Kidney glomerular epithelial cell (primary cell): Measurements from ENCODE around the gene DPF3.

Source experiments
- DNase-seq: peaks from one replicate; lab custom pipeline; 2025; lab: John Stamatoyannopoulos, UW

The DPF3 gene

DNA sequence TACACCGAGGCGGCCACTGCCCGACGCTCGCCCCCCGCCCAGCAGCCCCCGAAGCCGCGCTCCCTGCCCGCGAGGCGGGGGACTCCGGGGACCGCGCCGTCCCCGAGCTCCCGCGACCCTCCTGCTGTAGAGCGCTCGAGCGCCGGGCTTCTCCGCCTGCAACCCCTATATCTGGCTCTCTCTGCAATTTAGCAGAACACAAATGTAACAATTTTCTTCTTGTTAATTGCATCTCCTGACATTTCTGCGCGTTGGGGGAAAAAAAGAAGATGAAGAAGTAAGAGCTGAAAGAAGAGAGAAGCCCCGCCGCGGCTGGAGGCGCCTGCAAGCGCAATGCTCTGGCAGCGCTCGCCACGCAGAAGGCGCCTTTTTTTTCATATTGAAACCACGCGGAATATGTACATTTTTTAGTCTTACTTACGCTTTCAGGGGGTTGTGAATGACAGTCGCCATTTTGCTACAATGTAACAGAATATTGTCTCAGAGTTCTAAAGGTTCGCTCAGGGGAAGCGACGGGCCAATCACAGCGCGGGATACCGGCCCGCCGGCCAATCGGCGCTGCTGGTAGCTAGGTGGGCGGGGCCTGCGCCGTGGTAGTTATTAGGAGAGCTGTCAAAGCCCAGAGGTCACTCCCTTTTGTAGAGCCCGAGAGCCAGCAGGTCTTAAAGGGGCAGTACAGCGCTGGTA, at the start of gene DPF3:
Gene DPF3 (minus strand): TSS at position 466 of the 687 bp plus-strand sequence. CDS start 13 bp downstream, at position 453.
- peak; percentile 94 for DNase-seq

DNA sequence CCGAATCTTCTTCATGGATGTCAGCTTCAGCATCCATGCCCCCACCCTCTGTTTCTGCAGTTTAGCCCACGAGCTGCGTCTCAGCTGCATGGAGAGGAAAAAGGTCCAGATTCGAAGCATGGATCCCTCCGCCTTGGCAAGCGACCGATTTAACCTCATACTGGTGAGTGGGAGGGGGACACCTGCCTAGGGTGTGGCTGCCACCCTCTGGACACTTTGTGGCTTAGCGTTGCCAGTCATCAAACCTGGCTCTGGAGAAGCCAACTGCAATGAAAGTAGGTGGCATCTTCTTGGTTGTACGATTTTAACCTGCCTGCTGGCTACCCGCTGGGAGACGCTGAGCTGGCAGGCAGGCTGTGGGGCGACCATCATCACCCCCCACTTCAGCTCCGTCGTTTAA, 49.0 kb upstream of the DPF3 start:
- DNase-seq = no peak

DNA sequence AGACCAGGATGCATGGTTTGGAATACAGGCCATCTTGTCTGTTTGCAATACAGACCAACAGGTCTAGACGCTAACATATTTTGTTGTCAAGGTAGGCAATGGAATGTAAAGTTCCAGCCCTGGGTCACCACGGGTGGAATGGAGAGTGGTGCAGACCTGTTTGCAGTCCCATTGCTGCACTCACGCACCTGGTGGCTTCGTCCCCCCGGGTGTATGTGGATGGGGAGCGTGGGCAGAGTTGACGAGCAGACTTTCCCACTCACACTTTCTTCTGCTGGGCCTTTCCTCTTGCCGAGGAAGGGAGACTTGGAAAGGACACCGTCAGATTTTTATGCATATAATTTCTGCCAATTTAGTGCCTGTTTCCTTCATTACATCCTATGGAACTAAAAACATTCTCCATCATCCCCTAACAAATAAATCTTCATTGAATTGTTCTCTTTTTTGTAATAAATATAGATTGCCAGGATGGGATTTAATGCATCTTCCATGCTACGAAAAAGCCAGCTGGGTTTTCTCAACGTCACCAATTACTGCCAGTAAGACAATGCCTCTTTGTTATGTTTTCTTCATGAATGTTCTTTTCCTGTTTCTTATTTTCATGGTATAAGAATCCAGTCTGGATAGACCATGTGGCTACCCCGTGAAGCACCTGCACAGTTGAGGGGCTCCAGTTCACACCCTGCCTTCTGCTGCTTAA, 47.5 kb upstream of the DPF3 start:
- DNase-seq = no peak

DNA sequence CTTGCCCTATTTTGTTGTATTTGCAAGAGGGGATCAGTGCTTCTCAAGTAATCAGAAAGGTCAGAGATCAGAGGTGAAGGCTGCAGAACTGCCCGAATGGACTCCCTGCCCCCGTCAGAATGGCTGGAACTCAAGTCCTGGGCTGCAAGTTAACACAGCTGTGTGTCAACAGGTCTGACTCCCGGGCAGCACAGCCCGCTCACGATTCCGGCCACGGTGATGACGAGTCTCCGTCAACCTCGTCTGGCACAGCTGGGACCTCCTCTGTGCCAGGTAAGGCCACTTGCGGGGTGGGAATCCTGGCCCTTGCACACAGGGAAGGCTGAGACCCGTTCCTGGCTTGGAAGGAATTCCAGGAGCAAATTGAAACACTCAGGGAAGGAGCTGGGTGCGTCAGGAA, 45.7 kb upstream of the DPF3 start:
- no peak for DNase-seq

DNA sequence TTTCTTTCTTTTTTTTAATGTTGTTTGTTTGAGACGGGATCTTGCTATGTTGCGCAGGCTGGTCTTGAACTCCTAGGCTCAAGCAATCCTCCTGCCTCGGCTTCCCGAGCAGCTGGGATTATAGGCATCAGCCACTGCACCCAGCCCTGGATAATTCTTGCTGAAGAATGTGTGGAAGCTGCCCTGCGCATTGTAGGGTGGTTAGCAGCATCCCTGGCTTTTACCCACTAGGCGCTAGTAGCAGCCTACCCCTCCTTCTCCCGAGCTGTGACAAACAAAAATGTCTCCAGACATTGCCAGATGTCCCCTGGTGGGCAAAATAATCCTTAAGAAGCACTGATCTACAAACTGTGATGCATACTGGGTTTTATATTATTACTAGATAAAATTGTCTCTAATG, 39.0 kb upstream of the DPF3 start:
- no peak for DNase-seq

DNA sequence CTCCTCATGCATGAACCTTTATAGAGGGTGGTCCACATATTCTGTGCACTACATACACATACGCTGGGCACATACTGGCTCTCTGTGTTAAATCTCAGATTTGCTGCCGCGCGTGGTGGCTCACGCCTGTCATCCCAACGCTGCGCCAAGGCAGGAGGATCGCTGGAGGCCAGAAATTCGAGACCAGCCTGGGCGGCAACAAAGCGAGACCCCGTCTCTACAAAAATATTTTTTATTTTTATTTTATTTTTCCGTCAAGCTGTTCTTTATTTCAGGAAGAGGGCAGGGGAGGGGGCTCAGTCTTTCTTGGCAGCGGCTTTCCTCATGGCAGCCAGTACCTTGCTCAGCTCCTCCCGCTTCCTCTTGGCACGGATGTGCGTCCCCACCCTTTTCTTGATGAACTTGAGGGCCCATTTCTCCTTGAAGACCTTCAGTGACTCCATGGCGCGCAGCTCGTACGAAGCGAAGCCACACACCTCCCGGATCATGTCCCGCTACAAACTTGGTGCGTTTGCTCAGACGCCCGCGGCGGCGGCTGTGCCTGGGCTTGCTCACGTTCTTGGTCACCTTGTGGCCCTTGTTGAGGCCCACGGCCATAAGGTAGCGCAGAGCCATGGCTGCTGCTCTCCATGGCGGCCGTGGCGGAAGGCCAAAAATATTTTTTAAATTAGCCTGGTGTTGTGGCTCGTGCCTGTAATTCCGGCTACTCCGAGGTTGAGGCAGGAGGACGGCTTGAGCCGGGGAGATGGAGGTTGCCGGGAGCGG, 35.6 kb upstream of the DPF3 start:
- no peak for DNase-seq

DNA sequence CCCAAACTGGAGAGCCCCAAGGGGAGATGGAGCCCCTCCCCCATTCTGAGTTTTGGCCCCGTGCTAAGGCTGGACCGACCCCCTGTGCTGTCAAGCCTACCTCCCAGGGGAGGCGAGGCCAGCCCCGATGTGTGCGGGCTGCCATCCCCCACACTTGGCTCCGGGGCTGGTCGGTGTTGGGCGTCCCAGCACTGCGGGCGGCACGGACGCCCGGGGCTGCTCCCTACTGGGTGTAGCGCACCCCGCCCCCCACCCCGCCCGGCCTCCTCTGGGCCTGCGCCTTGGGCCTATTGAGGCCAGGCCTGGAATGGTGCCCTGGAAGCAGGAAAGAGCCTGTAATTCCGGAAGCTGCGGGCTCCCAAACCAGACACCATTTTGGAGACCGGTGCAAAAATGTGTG, 35.0 kb upstream of the DPF3 start:
- no peak for DNase-seq

DNA sequence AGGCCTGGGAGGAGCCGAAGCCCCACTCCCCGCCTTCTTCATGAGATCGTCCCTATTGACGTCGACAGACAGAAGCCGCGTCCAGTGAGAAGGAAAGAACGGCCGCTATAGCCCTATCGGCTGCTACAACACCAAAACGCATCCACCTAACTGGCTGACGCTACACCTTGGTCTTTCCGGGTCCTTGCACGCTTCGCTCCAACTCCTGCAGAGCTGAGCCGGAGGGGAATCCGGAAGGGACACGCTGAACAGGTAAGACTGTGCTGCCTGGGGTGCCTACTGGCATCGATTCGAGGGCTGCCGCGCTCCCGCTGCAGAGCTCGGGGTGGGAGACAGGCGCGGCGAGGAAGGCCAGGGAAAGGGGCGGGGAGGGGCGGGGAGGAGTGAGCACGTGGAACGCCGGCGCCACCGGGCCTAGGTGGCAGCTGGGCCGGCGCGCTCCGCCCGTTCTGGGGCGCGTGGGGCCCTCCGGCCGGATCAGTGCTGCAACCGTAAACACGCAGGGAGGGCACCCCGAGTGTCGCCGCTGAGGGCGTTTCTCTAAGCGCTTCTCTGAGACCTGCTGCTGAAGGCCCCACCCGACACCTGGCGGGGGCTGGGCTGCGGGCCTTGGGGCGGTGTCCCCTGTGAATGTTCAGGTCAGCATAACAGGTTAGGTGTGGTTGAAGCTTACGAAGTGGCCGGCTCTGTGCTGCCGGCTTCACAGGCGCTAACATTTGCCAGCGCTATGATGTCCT, 32.6 kb upstream of the DPF3 start, which contains the start of gene DCAF4:
Gene DCAF4 (plus strand): TSS at position 173 of the 737 bp plus-strand sequence. CDS start 11,515 bp downstream, outside the sequence.
- peak; percentile 98 for DNase-seq

DNA sequence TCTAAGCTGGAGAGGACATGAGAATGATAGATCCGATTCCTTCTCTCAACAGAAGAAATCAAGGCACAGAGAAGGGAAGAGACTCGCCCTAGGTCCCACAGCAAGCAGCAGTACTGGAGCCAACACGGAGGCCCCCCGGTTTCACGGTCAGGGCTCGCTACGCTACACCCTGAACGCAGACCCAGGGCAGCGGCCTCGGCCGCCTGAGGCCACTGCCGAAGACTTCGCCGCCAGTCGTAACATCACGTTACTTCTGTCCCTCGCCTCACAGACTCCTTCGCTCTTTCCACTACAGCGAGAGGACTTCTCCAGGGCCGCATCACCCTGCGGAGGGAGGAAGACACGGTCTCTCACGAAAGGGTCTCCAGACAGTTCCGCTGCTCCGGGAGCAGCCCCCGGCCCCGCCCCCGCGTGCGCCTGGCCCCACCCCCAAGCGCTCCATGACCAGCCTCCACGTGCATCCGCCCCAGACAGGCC, 32.0 kb upstream of the DPF3 start:
- DNase-seq = no peak

DNA sequence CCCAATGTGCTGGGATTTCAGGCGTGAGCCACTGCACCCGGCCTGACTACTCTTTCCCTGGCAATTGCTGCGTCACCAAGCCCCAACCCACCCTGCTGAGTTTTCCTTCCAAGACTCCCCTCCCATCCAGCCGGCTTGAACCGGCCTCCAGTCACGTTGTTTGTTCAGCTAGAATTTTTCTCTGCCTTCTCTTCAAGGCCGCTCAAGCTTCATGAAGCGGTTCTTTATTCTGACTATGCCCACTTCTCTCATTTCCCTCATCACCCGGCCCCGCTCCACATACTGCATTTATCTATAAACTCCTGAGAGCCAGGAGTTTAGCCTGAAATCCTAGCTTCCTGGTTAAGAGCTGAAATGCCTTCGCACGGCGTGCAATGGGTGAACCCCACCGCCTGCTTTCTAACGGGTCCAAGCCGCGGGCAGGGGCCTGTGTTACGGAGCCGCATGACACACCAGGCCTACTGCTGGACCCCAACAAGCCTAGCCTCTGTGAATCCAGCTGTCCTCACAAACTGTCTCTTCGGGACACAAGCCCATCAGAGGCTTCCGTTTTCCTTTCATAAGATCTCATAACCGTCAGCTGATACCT, 31.4 kb upstream of the DPF3 start:
- no peak for DNase-seq

DNA sequence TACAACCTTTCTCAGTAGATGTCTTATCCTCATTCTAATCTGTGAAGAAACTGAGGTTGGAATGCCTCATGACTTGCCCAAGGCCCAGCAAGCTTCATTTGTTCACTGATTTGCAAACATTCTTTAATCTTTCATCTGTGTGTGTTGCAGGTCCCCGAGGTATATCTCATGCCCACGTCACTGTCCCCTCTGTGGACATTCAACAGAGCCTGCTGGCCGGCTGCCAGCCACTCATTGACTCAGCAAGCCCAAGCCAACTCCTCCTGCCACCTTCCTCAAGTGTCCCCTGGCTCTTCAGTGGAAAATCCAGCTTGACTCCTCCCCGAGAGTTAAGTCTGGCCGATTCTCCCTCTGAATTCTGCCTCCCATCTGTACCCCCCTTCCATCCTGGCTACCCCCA, 30.4 kb upstream of the DPF3 start:
- no peak for DNase-seq

DNA sequence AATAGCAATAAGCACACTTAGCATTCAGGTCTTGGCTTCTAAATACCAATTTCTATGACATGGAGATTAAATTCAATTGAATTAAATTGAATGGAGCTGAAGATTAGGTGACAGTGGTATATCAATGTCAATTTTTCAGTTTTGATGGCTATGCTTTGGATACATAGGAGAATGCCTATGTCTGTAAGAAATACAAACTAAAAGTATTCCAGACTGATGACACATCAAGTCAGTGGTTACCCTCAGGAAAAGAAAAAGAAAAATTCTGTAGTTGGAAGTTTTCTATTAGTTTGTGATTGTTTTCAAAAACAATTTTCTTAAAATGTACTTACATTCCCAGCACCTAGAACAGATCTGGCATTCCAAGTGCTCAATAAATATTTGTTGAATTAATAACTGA, 27.5 kb upstream of the DPF3 start:
- DNase-seq = no peak

DNA sequence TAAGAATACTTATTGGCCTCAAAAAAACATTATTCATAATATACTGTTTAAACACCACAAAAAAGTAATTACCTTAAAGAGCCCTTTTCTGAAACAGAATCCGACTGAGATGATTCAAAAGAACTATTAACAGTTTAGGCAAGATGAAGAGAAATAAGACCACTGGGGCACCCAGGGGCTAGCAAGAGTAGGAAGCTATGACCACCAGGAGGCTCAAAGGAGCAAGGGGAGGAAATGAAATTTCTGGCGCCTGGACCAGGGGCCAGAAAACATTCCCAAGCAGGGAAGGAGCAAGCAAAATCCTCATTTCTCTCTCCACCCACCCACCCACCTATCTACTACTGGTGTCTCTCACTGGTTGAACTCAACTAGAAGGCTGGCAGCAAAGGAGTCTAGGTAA, 26.1 kb upstream of the DPF3 start:
- DNase-seq = no peak

DNA sequence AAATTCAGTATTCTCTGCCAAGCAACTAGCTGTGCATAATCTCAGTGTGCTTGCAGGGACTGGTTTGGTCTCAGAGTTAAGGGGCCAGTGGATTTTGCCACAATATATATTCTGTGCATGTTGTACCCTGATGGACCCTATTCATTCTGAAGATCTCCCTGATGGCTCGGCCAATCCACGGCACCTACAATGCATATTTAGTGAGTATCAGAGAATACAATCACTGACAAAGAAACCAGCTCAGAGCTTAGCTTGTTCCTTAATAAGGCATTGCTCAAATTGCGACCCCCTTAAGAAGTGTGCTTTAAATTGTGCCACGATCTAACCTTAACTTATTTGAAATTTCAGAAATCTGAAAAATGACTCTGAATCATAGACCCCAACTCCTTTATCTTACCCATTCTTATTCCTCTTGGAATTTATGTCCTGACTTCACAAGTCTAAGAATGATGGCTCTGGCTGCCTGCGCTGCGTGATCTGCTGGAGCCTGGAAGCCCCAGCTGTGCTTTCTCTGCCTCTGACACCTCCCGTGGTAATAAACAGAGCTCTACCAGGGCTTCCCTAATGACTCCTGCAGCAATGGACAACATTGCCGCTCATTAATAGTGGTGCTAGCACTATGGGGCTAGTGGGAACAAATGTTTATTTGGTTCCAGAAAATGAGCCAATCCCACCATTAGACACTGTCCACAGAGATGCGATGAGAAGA, 23.3 kb upstream of the DPF3 start:
- no peak for DNase-seq

DNA sequence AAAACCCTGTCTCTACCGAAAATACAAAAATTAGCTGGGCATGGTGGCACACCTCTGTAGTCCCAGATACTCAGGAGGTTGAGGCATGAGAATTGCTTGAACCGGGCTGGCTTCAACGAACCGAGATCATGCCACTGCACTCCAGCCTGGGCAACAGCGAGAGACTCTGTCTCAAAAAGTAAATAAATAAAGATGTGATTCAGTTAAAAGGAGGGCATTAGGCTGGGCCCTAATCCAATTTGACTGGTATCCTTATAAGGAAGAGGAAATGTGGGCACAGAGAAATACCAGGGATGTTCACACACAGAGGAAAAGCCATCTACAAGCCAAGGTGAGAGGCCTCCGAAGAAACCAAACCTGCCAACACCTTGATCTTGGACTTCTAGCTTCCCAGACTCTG, 22.3 kb upstream of the DPF3 start:
- DNase-seq = peak; percentile 58

DNA sequence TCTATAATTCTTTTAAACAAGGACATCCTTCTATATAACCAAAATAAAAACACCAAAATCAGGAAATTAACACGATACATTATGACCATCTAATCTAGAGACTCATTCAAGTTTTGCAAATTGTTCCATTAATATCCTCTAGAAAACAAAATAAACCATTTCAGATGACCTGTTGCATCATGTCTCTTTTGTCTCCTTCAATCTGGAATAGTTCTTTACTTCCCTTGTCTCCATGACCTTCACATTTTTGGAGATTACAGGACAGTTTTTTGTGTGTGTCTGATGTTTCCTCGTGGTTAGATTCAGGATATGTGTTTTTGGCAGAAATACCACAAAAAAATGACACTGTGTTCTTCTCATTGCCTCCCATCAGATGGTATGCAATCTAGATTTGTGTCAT, 19.9 kb upstream of the DPF3 start:
- no peak for DNase-seq

DNA sequence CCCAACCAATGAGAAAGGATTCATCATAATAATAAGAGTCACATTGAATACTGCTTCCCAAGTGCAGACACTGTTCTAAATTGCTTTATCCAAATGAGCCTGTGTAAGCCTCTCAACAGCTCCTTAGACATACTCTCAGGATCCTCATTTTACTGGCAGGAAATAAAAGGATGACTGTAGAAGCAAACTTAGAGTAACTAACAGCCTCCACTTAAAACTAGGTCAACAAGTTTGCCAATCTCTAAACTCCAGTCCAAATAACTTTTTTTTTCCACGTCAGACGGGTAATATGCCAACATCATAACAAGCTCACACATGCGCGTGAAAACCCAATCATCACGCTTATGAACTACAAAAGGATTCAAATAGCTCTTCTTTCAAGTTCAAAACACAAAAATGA, 15.3 kb upstream of the DPF3 start:
- no peak for DNase-seq

DNA sequence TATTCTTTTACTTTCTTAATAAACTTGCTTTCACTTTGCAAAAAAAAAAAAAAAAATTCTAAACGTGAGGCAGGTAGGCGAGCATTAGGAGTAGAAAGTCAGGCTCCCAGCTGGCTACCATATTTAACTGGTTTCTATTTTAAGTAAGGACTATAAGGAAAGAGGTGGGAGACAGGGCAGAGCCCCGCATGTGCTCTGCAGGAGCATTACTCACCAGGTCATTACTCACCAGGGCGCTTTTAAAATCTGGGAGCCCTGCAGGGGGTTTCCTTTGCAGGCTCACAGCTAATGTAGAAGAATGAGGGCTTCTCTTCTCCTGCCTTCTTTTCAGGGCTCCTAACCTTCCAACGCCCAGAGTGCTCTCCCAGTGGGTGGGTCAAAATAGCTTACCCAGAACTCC, 14.0 kb upstream of the DPF3 start:
- no peak for DNase-seq

DNA sequence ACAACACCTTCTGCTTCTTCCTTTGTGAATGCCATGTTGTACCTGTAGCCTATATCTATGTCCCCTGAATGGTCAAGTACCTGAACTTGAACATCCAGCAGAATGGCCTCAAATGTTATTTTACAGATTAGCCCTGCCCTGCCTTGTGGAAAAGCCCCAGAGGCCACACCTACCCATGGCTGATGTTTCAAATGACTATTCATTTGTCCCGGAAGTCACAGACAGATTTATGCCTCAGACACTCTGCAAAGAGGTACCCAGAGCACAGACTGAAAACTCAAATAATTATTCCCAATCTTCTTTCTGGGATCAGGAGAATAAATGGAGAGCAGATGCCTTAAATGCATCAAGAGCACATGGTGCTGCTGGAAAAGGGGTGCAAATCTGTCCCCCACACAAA, 13.0 kb upstream of the DPF3 start:
- no peak for DNase-seq

DNA sequence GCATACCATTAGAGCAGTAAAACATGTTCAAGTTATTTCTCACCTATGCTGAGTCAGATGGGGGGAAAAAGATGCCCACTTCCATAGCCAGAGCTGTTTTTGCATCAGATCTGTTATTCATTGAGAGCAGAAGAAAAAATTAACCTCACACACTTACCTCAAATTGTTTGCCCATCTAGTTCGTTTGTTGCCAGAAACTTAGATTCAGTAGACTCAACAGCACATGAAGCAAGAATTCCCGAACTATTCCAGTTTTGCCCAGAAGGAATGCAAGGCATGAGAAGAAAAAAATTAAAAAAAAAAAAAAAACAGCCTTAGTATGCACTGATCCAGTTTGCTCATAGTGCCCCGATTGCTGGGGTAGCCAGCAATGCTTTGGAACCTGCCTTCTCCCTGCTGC, 12.4 kb upstream of the DPF3 start:
- DNase-seq = peak; percentile 96
